IPS-18a (cell line): ENCODE measurements around the gene SPDYE2.
A peak's percentile ranks its signal among the peaks of the same experiment; 100 is the strongest.
"Not testable (repeated sequence)": the region's sequence is repeated elsewhere in the genome, so short reads cannot be mapped to it uniquely, and the experiment has no call there.

Experiments used
- H3K27ac ChIP-seq: one replicate; pipeline ENCODE4 v1.5.1; 2013; ENCODE audit warnings: low read length
- H3K27me3 ChIP-seq: one replicate; pipeline ENCODE4 v1.6.1; 2013; ENCODE audit warnings: mild to moderate bottlenecking, low read length; ENCODE audit not compliant: control insufficient read depth, insufficient read depth
- H3K36me3 ChIP-seq: one replicate; pipeline ENCODE4 v1.6.1; 2013; ENCODE audit warnings: low read depth, low read length; ENCODE audit not compliant: control insufficient read depth
- H3K4me1 ChIP-seq: one replicate; pipeline ENCODE4 v1.6.1; 2013; ENCODE audit warnings: low read depth, low read length; ENCODE audit not compliant: control insufficient read depth
- H3K4me3 ChIP-seq: one replicate; pipeline ENCODE4 v1.5.1; 2013; ENCODE audit warnings: low read length
- H3K9ac ChIP-seq: one replicate; pipeline ENCODE4 v1.6.1; 2013; ENCODE audit warnings: mild to moderate bottlenecking, low read length, moderate library complexity
- H3K9me3 ChIP-seq: one replicate; pipeline ENCODE4 v1.6.1; 2013; ENCODE audit warnings: low read depth, low read length; ENCODE audit not compliant: control insufficient read depth

SPDYE2 gene

DNA sequence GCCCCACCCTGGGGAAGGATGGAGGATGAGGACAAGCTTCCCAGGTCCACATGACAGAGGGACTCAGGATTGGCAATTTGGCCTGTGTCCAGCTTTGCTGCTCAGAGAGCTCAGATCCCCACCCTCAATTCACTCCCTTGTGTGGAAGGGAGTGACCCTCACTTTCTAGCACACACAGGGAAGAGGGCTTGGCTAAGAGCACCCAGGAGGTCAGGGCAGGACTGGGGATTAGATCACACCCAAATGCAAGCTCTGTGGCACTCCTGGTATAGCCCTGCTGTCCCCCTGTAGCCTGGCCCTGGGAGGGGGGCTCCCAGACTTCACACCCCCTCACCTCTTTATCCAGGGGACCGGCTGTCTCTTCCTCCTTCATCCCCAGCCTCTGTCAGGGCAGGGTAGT, 6.7 kb upstream of the SPDYE2 start:
- H3K9me3 ChIP-seq, H3K27me3 ChIP-seq, H3K27ac ChIP-seq, H3K4me3 ChIP-seq, H3K9ac ChIP-seq, H3K4me1 ChIP-seq, H3K36me3 ChIP-seq: not testable (repeated sequence)

DNA sequence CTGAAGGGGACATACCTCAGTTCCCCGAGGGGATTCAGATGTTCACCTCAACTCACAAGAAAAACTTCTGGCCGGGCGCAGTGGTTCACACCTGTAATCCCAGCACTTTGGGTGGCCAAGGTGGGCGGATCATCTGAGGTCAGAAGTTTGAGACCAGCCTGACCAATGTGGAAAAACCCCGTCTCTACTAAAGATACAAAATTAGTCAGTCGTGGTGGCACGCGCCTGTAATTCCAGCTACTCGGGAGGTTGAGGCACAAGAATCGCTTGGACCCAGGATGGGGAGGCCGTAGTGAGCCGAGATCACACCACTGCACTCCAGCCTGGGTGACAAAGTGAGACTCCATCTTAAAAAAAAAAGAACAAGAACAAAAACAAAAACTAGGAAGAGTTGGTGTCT, 5.7 kb upstream of the SPDYE2 start:
- not testable (repeated sequence) for H3K4me1 ChIP-seq, H3K9ac ChIP-seq, H3K9me3 ChIP-seq, H3K27ac ChIP-seq, H3K4me3 ChIP-seq, H3K27me3 ChIP-seq, H3K36me3 ChIP-seq

DNA sequence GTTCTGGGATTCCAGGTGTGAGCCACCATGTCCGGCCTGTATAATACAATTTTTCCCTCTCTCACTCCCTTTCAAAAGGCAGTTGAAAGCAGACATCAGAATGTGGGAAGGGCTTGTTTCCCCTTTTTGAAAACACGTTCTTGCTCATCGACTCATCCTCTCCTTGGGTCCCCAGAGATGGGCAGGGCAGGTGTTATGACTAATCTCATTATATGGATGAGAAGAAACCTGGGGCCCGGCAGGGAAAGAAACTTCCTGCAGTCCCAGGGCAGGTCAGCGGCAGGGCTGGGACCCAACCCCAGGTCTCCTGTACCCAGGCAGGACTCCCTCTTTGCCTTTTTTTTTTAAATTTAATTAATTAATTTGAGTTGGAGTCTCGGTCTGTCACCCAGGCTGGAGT, 4.7 kb upstream of the SPDYE2 start:
- H3K9me3 ChIP-seq, H3K4me1 ChIP-seq, H3K27ac ChIP-seq, H3K4me3 ChIP-seq, H3K9ac ChIP-seq, H3K27me3 ChIP-seq, H3K36me3 ChIP-seq: not testable (repeated sequence)

DNA sequence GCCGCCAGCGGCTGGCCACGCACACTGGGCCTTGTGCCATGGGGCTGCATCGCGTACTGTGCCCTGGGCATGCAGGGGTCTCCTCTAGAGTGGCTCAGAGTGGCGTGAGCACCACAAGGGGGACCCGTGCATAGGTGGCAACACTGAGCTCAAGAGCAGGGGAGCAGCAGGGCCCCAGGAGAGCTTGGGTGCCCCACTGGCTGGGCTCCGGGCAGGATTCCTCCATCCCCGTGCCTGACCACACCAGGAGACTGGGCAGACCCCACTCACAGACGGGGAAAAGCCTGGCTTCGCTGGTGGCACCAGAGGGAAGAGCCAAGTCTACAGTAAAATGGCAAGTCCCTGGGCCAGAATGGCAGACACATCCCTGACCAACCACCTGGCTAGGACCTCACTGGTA, 17.6 kb downstream of the SPDYE2 start:
- not testable (repeated sequence) for H3K4me3 ChIP-seq, H3K9me3 ChIP-seq, H3K4me1 ChIP-seq, H3K27ac ChIP-seq, H3K27me3 ChIP-seq, H3K36me3 ChIP-seq, H3K9ac ChIP-seq

DNA sequence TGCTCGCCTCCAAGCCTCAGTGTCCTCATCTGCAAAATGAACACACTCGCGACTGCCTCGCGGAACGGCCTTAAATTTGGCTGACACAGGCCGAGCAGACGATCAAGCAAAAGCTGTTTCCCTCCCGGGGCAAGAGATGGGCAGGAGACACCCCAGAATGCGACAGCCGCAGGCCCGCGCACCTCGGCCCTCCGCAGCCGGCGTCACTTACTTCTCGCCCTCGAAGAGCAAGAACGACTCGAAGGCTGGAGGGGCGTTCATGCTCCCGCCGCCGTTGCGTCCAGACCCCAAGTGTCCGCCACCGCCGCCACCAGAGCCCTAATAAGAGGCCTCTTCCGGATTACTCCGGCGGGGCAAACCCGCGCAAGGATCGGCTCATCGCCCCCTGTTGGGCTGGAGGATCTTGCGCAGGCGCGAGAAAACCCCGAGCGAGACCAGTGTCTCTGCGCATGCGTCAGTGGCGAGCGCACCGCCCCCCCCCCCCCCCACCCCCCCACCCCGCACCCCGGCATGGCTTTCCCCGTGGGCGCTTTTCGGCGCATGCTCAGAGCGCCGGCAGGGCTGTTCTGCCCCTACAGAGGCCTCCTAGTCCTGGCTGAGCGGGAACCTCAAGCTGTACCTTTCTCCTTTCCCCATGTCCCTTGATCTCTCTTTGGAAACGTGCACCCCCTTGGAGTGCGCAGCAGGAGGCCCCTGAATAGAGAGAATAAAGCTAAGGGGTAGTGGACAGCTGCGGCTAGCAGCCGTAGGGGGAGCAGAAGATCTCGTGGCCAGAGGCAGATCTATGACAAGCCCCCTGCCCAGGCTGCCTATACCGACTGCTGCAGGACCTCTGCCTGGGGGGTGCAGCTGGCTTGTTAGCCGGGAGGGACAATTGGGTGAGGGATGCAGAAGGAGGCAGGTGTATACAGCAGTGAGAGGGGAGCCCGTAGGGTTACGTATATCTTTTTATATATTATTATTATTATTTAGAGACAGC, 21.5 kb downstream of the SPDYE2 start, which contains the start of gene POLR2J3:
POLR2J3 (minus strand) TSS at position 323 of the 979 bp plus-strand sequence; CDS start at position 261, 62 bp downstream.
- peak within 1 kb of the TSS; percentile 58 for H3K4me3 ChIP-seq
- not testable (repeated sequence) for H3K36me3 ChIP-seq, H3K9me3 ChIP-seq, H3K27me3 ChIP-seq, H3K9ac ChIP-seq, H3K4me1 ChIP-seq, H3K27ac ChIP-seq

DNA sequence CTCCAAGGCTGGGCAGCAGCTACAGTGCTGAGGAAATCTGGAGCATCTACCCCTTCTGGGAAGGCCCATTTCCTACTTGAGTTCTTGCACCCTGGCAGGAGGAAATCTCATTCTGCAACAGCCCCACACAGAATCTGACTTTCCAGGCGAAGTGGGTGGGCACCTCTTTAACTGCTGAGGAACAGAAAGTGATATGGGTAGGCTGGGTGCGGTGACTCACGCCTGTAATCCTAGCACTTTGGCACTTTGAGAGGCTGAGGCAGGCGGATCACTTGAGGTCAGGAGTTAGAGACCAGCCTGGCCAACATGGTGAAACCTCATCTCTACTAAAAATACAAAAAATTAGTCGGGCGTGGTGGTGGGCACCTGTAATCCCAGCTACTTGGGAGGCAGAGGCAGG, 23.6 kb downstream of the SPDYE2 start:
- not testable (repeated sequence) for H3K9ac ChIP-seq, H3K27me3 ChIP-seq, H3K9me3 ChIP-seq, H3K27ac ChIP-seq, H3K4me1 ChIP-seq, H3K4me3 ChIP-seq, H3K36me3 ChIP-seq

DNA sequence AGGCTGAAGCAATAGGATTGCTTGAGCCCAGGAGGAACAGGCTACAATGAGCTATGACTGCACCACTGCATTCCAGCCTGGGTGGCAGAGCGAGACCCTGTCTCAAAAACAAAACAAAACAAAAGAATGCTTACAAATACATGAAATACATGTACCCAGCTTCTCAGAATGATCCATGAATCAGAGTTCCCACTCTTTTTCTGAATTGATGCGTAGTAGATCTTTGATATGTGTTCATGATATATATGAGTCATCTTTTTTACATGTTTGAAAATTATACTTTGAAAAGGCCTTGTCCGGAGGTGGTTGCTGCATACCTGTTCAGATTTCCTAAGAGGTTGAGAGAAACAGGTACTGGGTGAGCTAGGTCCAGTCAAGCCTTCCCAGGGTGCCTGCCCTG, 25.3 kb downstream of the SPDYE2 start:
- not testable (repeated sequence) for H3K4me3 ChIP-seq, H3K4me1 ChIP-seq, H3K36me3 ChIP-seq, H3K9ac ChIP-seq, H3K27ac ChIP-seq, H3K9me3 ChIP-seq, H3K27me3 ChIP-seq

DNA sequence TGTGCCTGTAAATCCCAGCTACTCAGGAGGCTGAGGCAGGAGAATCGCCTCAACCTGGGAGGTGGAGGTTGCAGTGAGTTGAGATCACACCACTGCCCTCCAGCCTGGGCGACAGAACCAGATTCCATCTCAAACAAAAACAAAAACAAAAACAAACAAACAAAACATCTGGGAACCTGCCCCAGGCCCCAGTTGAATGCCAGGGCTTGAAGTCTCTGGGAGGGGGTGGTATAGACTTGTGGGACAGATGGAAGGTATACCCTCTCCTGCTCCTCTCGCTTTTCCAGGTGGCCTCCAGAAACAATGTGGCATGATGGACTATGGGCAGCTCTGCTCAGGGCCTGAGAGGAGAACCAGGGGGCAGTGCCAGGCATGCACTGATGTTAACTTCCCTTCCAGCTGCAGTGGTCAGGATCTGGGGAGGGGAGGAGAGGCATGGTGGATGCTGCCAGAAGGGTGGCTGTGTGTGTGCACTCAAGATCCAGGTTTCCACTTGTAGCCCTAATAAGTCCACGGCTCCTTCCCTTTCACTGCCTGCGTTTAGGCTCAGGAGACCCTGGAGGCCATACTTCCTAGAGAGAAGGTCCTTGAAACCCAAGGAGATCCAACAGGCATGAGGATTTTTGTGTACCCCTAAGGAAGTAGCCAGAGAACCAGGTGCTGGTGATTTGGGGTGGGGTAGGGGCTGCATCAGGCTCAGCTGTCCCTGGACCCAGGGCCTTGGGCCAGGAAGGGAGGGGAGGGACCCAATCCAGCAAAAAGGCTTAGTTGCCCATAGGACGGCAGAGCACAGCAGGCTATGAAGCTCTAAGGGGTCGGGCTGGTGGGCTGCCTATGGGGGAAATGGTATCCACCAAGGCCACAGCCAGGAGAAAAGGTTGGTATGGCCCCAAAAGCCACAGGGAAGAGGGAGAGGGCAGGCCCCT, 26.6 kb downstream of the SPDYE2 start:
- not testable (repeated sequence) for H3K4me1 ChIP-seq, H3K27ac ChIP-seq, H3K4me3 ChIP-seq, H3K36me3 ChIP-seq, H3K9ac ChIP-seq, H3K27me3 ChIP-seq, H3K9me3 ChIP-seq

DNA sequence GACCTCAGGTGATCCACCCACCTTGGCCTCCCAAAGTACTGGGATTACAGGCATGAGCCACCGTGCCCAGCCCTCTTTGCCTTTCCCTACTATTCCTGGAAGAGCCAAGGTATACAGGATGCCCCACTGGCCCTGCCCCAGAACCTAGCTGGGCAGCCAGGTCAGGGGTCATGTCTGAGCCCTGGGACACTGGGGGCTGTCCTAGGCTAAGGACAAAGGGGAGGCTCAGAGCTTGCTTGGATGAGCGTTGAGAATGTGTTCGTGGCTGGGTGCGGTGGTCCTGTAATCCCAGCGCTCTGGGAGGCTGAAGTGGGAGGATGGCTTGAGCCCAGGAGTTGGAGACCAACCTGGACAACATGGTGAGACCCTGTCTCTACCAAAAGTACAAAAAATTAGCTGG, 27.5 kb downstream of the SPDYE2 start:
- H3K4me3 ChIP-seq, H3K36me3 ChIP-seq, H3K27me3 ChIP-seq, H3K4me1 ChIP-seq, H3K27ac ChIP-seq, H3K9me3 ChIP-seq, H3K9ac ChIP-seq: not testable (repeated sequence)

DNA sequence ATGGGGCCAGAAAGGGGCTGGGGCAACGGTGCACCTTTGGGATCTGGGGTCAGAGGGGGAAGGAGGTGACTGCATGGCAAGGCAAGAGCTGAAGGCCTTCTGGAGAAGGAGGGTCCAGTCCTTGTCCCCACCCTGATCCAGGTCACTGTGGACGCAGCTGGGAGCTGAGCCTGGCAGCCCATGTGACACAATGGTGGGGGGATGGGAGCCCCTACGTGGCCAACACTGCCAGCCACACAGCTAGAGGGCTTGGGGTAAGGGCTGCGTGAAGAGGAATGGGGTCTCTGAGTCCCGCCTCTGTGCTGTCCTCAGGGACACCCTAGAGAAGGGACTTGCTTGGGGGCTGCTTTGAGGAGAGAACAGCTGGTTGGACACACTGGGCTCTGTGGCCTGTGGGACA, 30.7 kb downstream of the SPDYE2 start:
- not testable (repeated sequence) for H3K9ac ChIP-seq, H3K27me3 ChIP-seq, H3K4me3 ChIP-seq, H3K4me1 ChIP-seq, H3K27ac ChIP-seq, H3K9me3 ChIP-seq, H3K36me3 ChIP-seq

DNA sequence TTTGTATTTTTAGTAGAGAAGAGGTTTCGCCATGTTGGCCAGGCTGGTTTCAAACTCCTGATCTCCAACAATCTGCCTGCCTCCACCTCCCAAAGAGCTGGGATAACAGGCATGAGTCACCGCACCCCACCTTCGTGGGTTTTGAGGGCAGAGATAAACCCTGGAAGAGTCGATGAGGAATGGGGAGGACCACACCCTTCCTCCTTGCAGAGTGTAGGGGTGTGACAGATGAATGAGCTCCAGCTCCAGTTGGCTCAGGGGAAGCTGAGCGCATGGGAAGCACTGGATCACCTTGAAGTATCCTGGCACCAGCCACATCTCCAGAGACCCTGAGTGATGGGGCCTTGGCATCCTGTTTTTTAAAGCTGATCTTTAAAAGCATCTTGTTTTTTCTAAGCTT, 32.5 kb downstream of the SPDYE2 start:
- H3K27ac ChIP-seq, H3K36me3 ChIP-seq, H3K4me3 ChIP-seq, H3K9ac ChIP-seq, H3K9me3 ChIP-seq, H3K27me3 ChIP-seq, H3K4me1 ChIP-seq: not testable (repeated sequence)
